NCI-H128 (cell line): Measurements from ENCODE around the gene DDX51.
"Not testable (repeated sequence)": the region's sequence is repeated elsewhere in the genome, so short reads cannot be mapped to it uniquely, and the experiment has no call there.

Source experiments
- DNase-seq: peaks from one replicate; lab custom pipeline; 2025; ENCODE audit not compliant: unreplicated experiment; lab: John Stamatoyannopoulos, UW

The DDX51 gene

GRCh38 chr12:132121283-132121682, 22.8 kb downstream of the DDX51 start:
- no peak for DNase-seq

GRCh38 chr12:132118876-132119275, 25.2 kb downstream of the DDX51 start:
- no peak for DNase-seq

- no peak for DNase-seq
Measured at GRCh38 chr12:132117558-132117875, 26.6 kb downstream of the DDX51 start.

- no peak for DNase-seq
Measured at GRCh38 chr12:132116709-132117557, 27.2 kb downstream of the DDX51 start.

- DNase-seq = no peak
Measured at GRCh38 chr12:132115500-132115899, 28.6 kb downstream of the DDX51 start.

- DNase-seq = no peak
Measured at GRCh38 chr12:132114667-132115066, 29.5 kb downstream of the DDX51 start.

GRCh38 chr12:132111654-132112304, 32.3 kb downstream of the DDX51 start:
- no peak for DNase-seq

- no peak for DNase-seq
Measured at GRCh38 chr12:132110677-132111076, 33.4 kb downstream of the DDX51 start.

- DNase-seq = no peak
Measured at GRCh38 chr12:132109741-132110140, 34.4 kb downstream of the DDX51 start.

GRCh38 chr12:132108211-132108832, 35.8 kb downstream of the DDX51 start:
- DNase-seq = no peak

- no peak for DNase-seq
Measured at GRCh38 chr12:132106921-132107320, 37.2 kb downstream of the DDX51 start.

GRCh38 chr12:132105467-132105866, 38.7 kb downstream of the DDX51 start:
- DNase-seq = no peak

- DNase-seq = no peak
Measured at GRCh38 chr12:132103542-132104308, 40.4 kb downstream of the DDX51 start.

- not testable (repeated sequence) for DNase-seq
Measured at GRCh38 chr12:132103072-132103471, 41.0 kb downstream of the DDX51 start.

- no peak for DNase-seq
Measured at GRCh38 chr12:132102297-132102696, 41.8 kb downstream of the DDX51 start.

GRCh38 chr12:132100306-132101065, 43.6 kb downstream of the DDX51 start:
- DNase-seq = no peak

- DNase-seq = no peak
Measured at GRCh38 chr12:132099739-132100138, 44.4 kb downstream of the DDX51 start.

- DNase-seq = no peak
Measured at GRCh38 chr12:132095520-132096409, 48.4 kb downstream of the DDX51 start.

- DNase-seq = no peak
Measured at GRCh38 chr12:132094269-132094891, 49.7 kb downstream of the DDX51 start.
